MM.1S (cell line): ENCODE data around the gene CCDC200.

ENCODE experiments used
- EZH2 ChIP-seq: fragments of 300-600 bp; sonication (generic); optimal IDR thresholded peaks from 2 replicates; pipeline ENCODE3; 2017; ENCODE audit warnings: low read depth, mild to moderate bottlenecking, antibody characterized with exemption, low read length, mixed read lengths
- EZH2phosphoT487 ChIP-seq: fragments of 300-600 bp; sonication (generic); IDR thresholded peaks from 2 replicates; pipeline ENCODE4 v1.6.1; 2018; ENCODE audit warnings: antibody characterized with exemption, low read length
- TF ChIP-seq, protein P1 (sequence below): fragments of 300-600 bp; sonication (generic); IDR thresholded peaks from 2 replicates; pipeline ENCODE4 v1.5.1; 2016; ENCODE audit warnings: antibody characterized with exemption, low read length, mixed read lengths

DNA sequence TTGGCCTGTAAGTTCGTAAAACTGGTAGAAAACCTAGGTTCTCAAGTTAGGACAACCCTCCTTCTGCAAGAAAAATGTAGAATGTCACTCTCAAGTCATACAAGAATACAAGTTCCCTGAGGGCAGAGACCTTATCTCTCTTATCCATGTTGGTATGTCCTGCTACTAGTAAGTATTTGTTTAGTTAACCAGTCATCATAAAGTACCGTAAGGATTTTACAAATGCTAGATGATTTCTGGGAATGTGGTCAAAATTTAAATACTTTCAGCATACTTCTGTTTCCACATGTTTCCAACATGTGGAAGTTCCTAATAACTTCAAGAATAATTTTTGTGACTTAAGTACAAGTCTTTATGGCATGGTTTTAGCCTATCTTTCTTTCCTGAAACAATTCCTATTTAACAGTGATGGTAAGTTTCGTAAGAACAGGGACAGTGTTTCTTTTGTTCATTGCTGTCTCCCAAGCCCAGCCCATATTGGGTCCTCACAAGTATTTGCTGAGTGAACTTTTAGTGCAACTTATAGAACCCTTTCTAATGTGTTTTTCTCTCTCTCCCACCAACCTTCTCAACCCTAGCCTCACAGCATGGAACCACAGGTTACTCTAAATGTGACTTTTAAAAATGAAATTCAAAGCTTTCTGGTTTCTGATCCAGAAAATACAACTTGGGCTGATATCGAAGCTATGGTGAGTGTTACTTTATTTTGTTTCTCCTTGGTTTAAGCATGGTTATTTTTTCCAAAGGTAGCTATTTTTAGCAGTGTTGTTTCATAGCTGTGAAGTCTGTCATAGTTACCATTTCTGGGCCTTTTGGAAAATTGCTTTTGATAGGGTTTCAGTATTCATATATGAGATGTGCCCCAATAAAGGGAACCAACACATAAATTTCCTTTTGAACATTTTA, 53.0 kb downstream of the CCDC200 start:
- TF ChIP-seq, protein P1, sequence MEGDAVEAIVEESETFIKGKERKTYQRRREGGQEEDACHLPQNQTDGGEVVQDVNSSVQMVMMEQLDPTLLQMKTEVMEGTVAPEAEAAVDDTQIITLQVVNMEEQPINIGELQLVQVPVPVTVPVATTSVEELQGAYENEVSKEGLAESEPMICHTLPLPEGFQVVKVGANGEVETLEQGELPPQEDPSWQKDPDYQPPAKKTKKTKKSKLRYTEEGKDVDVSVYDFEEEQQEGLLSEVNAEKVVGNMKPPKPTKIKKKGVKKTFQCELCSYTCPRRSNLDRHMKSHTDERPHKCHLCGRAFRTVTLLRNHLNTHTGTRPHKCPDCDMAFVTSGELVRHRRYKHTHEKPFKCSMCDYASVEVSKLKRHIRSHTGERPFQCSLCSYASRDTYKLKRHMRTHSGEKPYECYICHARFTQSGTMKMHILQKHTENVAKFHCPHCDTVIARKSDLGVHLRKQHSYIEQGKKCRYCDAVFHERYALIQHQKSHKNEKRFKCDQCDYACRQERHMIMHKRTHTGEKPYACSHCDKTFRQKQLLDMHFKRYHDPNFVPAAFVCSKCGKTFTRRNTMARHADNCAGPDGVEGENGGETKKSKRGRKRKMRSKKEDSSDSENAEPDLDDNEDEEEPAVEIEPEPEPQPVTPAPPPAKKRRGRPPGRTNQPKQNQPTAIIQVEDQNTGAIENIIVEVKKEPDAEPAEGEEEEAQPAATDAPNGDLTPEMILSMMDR = no peak
- TF ChIP-seq EZH2 (no peak), EZH2phosphoT487 (no peak)
